SU-DHL-6 (cell line): ENCODE data around the gene LEKR1.

Experiments
- CTCF ChIP-seq: fragments of 200-600 bp; sonication (generic); IDR thresholded peaks from one replicate; pipeline ENCODE4 v1.5.1; 2017; ENCODE audit warnings: antibody characterized with exemption, mild to moderate bottlenecking, low read length, moderate library complexity; ENCODE audit not compliant: insufficient read depth, poor library complexity, severe bottlenecking
- EZH2phosphoT487 ChIP-seq: fragments of 200-600 bp; sonication (generic), shearing (Covaris generic); conservative IDR thresholded peaks from 2 replicates; pipeline ENCODE4 v1.6.1; 2018; ENCODE audit warnings: mild to moderate bottlenecking, antibody characterized with exemption, low read length, moderate library complexity, mixed read lengths

- TF ChIP-seq CTCF (no peak), EZH2phosphoT487 (no peak)
Measured at GRCh38 chr3:156801746-156802145, 24.4 kb upstream of the LEKR1 start.
